Adrenal gland (tissue), 12 donors: ENCODE data around the gene TM4SF5. TPM values are rescaled to one million over a fixed set of nuclear protein-coding genes. Genes with fewer than 3 reads are reported as not detected.

Experiments used
- DNase-seq, 7 donors: peaks; one replicate each; pipeline ENCODE4 v3.0.0-alpha.2; 2019 to 2020
- H3K27ac ChIP-seq, 5 donors: fragments of 200-600 bp; sonication (generic) in 4 of 5; 1 replicate in 3 of 5; 2 replicates in 2 of 5; pipeline versions ENCODE4 v1.5.1 to v1.8.0; 2016 to 2020; ENCODE audit warnings: mild to moderate bottlenecking in 1 of 5
- H3K27me3 ChIP-seq: fragments of 200-600 bp; 2 replicates; pipeline ENCODE4 v1.8.0; 2021
- H3K36me3 ChIP-seq, 2 donors: fragments of 200-600 bp; replicated peaks in 1 of 2; 1 replicate in 1 of 2; 2 replicates in 1 of 2; pipeline versions ENCODE4 v1.5.1 to v1.8.0; 2018 to 2022
- H3K4me1 ChIP-seq, 2 donors: fragments of 200-600 bp; replicated peaks in 1 of 2; 1 replicate in 1 of 2; 2 replicates in 1 of 2; pipeline versions ENCODE4 v1.5.1 to v1.8.0; 2018 to 2021
- H3K4me3 ChIP-seq, 4 donors: fragments of 200-600 bp; sonication (generic) in 3 of 4; one replicate each; pipeline ENCODE4 v1.5.1; 2016 to 2018
- H3K9me3 ChIP-seq, 3 donors: fragments of 200-600 bp; sonication (generic) in 1 of 3; replicated peaks in 1 of 3; 1 replicate in 2 of 3; 2 replicates in 1 of 3; pipeline versions ENCODE4 v1.5.1 to v1.8.0; 2016 to 2021
- POLR2A ChIP-seq, 2 donors: fragments of 450-650 bp; IDR thresholded peaks; one replicate each; pipeline ENCODE4 v1.6.1; 2017; ENCODE audit warnings: antibody characterized with exemption in 2 of 2, mild to moderate bottlenecking in 2 of 2, moderate library complexity in 1 of 2
- WGBS, 4 donors: extraction: QIAGEN DNeasy Blood & Tissue Kit in 2 of 4; methylation state at CpG; one replicate each; pipeline versions ENCODE4 v1.1.5 to v1.1.7; 2013 to 2017; 5-methylcytosine and 5-hydroxymethylcytosine counted together
- intact Hi-C, 2 donors: fragments of 100-400 bp; cut with DNase I; formaldehyde crosslinking; loops; one replicate each; pipeline versions ENCODE4 v1.14.1 to v1.15.0; 2022 to 2023
- polyA plus RNA-seq, 3 donors: library from polyadenylated mRNA; stranded (reverse); fragments of 200-250 nt in 2 of 3; fragments of 350-450 nt in 1 of 3; fragmentation: Illumina TruSeq in 1 of 3; extraction: RNeasy Lipid Tissue Mini Kit (QIAGEN cat#74804) in 1 of 3; gene quantifications; one replicate each; pipeline ENCODE4 v1.2.3, GENCODE V29; 2013 to 2014
- total RNA-seq, 9 donors: library from RNA; depleted of rRNA in 4 of 9; stranded (reverse); fragments of >200 nt in 4 of 9; fragments of 120-200 nt in 1 of 9; fragmentation: NEBNext Ultra II Directional in 1 of 9; extraction: Animal tissue kit (Norgen Biotek cat#: 25700) in 1 of 9; gene quantifications; one replicate each; pipeline versions ENCODE4 v1.1.0 to v1.2.4, GENCODE V29; 2013 to 2023
- TF ChIP-seq, protein P1 (sequence below), 6 experiments: fragments of 450-650 bp in 4 of 6; fragments of 200-600 bp in 2 of 6; sonication (generic) in 1 of 6; IDR thresholded peaks; 1 replicate in 5 of 6; 2 replicates in 1 of 6; pipeline versions ENCODE4 v1.5.1 to v1.8.0; 2016 to 2021; ENCODE audit warnings: antibody characterized with exemption in 6 of 6, mild to moderate bottlenecking in 2 of 6, moderate library complexity in 1 of 6
- donor health status: healthy with polysubstance abuse.
- donor health status: Bipolar disorder and iron deficiency.
- donor health status: DM: yes; HTN: yes; CAD: no.
- donor health status: DM: no; HTN: no; CAD: no.
- donor health status: DM: no; HTN: no; CAD: no.
- donor health status: DM: yes; HTN: yes; CAD: no.

TM4SF5 gene
- total and polyA plus RNA-seq, 12 donors, result 0.17 to 0.55 (median 0.32) TPM; not detected in 9

DNA sequence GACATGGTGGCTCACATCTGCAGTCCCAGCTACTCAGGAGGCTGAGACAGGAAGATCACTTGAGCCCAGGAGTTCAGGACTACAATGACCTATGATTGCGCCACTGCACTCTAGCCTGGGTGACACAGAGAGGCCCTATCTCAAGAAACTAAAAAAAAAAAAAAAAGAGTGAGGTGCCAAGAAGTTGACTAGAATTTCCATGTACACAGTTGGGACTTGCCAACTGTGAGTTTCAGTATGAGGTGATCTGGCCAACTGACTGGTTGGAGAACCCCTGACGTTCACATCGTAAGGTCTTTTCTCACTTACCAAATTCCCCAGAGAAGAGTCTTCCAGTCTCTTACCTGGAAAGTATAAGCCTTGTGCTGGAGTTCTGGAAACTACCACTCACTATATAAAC is 43.6 kb upstream of the TM4SF5 start:
- H3K4me1 ChIP-seq, result peaks cover 0 to 12% of the 10 kb centered on the region in 2 donors
- H3K36me3 ChIP-seq, result no peaks in the 10 kb centered on the region
- no peak overlapping the region for H3K4me3 ChIP-seq
- peak overlapping the region in 2 of 5 donors; percentile 5 to 72 for H3K27ac ChIP-seq
- H3K9me3 ChIP-seq, result no peaks in the 10 kb centered on the region
- peak in 6 of 7 donors; percentile 67 to 86 (median 75) for DNase-seq
- TF ChIP-seq, protein P1, sequence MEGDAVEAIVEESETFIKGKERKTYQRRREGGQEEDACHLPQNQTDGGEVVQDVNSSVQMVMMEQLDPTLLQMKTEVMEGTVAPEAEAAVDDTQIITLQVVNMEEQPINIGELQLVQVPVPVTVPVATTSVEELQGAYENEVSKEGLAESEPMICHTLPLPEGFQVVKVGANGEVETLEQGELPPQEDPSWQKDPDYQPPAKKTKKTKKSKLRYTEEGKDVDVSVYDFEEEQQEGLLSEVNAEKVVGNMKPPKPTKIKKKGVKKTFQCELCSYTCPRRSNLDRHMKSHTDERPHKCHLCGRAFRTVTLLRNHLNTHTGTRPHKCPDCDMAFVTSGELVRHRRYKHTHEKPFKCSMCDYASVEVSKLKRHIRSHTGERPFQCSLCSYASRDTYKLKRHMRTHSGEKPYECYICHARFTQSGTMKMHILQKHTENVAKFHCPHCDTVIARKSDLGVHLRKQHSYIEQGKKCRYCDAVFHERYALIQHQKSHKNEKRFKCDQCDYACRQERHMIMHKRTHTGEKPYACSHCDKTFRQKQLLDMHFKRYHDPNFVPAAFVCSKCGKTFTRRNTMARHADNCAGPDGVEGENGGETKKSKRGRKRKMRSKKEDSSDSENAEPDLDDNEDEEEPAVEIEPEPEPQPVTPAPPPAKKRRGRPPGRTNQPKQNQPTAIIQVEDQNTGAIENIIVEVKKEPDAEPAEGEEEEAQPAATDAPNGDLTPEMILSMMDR (IDR thresholded peaks at IDR 0.05), result no peak
- H3K27me3 ChIP-seq, result no peaks in the 10 kb centered on the region
- intact Hi-C loops, result no loop called here
- 32 to 83% (median 39%) methylated on average over 2 to 3 of the region's 3 CpGs for WGBS, 4 donors

DNA sequence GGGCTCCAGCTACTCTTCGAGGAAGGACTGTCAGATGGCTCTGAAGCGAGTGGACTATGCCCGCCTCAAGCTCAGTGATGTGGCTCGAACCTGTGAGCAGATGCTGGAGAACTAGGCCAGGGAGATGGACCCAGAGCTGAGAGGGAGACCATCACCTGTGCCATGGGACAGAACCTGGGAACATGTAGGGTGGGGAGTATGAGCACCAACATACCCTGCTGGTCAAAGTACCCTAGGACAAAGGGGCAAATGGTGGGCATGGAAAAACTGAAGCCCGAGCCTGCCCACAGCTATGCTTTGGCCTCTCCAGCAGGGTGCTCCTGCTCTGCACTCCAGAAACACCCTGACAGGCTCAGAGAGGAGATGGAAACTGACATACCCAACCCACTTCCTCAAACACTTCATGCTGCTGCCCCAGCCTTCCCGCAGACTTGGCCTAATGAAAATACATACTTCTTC is 38.6 kb upstream of the TM4SF5 start:
- TF ChIP-seq, protein P1 (IDR thresholded peaks at IDR 0.05), result peak in 5 of 6 experiments; percentile 20 to 35 (median 31)
- TF ChIP-seq POLR2A (IDR thresholded peaks at IDR 0.05), result no peak
- peak overlapping the region in 1 of 5 donors; percentile 76 for H3K27ac ChIP-seq
- intact Hi-C loops, result loop anchor here in 1 of 2 donors (10.0 kb wide), 1 partner anchor 52 kb away; the partner anchor contains the start of genes GLTPD2 and VMO1
- 83 to 90% (median 85%) methylated on average over 6 of the region's 6 CpGs for WGBS, 4 donors
- H3K4me3 ChIP-seq, result no peak overlapping the region
- peak in 1 of 7 donors; percentile 51 for DNase-seq
- peaks cover 0 to 14% of the 10 kb centered on the region in 2 donors for H3K4me1 ChIP-seq
- no peaks in the 10 kb centered on the region for H3K36me3 ChIP-seq
- H3K27me3 ChIP-seq, result no peaks in the 10 kb centered on the region
- H3K9me3 ChIP-seq, result no peaks in the 10 kb centered on the region

DNA sequence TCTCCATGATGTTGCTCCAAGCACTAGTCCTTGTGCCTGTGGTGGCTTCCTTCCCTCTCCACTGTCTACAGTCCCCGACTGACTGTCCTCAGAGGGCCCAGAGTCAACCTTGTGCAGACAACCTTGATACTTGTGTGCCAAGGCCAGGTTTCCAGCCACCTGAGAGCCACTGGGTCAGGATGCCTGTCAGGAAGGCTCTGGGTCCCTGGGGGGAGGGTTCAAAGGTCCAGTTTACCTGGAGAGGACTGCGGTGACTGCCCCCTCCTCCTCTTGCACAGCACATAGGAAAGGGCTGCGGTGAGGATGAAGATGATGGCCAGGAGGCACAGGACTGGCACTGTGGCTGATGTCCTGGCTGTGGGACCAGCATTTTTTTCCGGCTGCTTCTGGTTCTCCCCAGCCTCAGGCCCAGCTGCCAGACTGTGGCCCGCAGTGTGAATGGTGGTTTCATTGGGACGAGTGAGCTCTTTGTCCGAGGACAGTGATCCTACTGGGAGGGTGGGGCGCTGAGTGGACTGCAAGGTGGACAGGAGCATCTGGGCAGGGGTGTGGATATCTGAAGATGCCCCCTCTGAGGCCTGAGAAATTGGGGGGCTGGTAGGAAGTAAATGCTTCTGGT is 36.7 kb upstream of the TM4SF5 start:
- intact Hi-C loops, result loop anchor here in 1 of 2 donors (10.0 kb wide), 1 partner anchor 50 kb away; the partner anchor contains the start of genes GLTPD2 and VMO1
- Histone ChIP-seq H3K36me3 (no peaks in the 10 kb centered on the region), H3K4me3 (no peak overlapping the region), H3K9me3 (no peaks in the 10 kb centered on the region), H3K27ac (peak overlapping the region in 1 of 5 donors; percentile 76), H3K27me3 (no peaks in the 10 kb centered on the region), H3K4me1 (peaks cover 6 to 25% of the 10 kb centered on the region in 2 donors)
- whole genome bisulfite sequencing, 4 donors, result 85 to 91% (median 87%) methylated on average over 4 to 8 of the region's 8 CpGs
- DNase-seq, result no peak
- no peak for TF ChIP-seq POLR2A (IDR thresholded peaks at IDR 0.05)
- TF ChIP-seq, protein P1 (IDR thresholded peaks at IDR 0.05), result no peak

DNA sequence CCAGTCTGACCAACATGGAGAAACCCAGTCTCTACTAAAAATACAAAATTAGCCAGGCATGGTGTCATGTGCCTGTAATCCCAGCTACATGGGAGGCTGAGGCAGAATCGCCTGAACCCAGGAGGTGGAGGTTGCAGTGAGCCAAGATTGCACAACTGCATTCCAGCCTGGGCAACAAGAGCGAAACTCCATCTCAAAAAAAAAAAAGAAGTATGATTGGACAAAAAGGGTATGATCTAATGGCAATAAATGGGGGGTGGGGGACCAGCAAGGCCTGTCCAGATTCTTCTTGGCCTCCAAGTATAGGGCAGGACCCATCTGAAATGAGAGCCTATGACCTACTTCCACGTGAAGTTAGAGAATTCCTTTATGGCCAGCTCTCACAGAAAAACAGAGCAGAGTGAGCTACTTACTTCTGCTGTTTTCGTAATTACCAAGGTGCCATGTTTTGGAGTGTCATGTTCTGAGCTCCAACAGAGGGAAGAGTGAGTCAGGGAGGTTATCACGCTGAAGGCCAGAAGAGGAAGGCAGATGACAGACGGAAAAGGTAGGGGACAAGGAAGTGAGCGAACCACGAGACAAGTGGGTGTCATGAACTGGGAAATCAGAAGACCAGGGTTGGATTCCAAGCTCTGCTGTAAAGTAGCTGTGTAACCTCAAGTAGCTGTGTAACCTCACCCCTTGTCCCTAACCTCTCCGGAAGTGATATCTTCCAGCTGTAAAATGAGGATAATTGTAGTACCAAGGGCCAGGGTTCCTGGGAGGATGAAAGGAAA is 35.6 kb upstream of the TM4SF5 start:
- Histone ChIP-seq H3K36me3 (no peaks in the 10 kb centered on the region), H3K4me3 (no peak overlapping the region), H3K27me3 (no peaks in the 10 kb centered on the region), H3K27ac (peak overlapping the region in 4 of 5 donors; percentile 12 to 76 (median 38)), H3K4me1 (peaks cover 6 to 25% of the 10 kb centered on the region in 2 donors), H3K9me3 (no peaks in the 10 kb centered on the region)
- 58 to 63% (median 61%) methylated on average over 9 of the region's 9 CpGs for WGBS, 4 donors
- DNase-seq, result peak in 4 of 7 donors; percentile 50 to 73 (median 66)
- TF ChIP-seq, protein P1 (IDR thresholded peaks at IDR 0.05), result no peak
- TF ChIP-seq POLR2A (IDR thresholded peaks at IDR 0.05), result no peak
- intact Hi-C loops, result loop anchor here in 1 of 2 donors (10.0 kb wide), 1 partner anchor 49 kb away; the partner anchor contains the start of genes GLTPD2 and VMO1
